ENCODE data around the gene HUWE1. TPM values are rescaled to one million over a fixed set of nuclear protein-coding genes. Genes with fewer than 3 reads are reported as not detected.
"Not testable (repeated sequence)": the region's sequence is repeated elsewhere in the genome, so short reads cannot be mapped to it uniquely, and the experiment has no call there.

Gene HUWE1
- total RNA-seq: 108 TPM

- Histone ChIP-seq H3K27ac (ENCODE audit: low read depth, low read length) (peak within 1 kb of the TSS; percentile 77), H3K27me3 (ENCODE audit: control insufficient read depth in 3 of 3, insufficient read depth in 3 of 3, low read length in 3 of 3) (no peaks in the 10 kb centered on the region), H3K9ac (ENCODE audit: low read depth in 1 of 3, low read length in 3 of 3) (peak within 1 kb of the TSS; percentile 77 to 88 (median 84)), H3K36me3 (ENCODE audit: control insufficient read depth in 3 of 3, insufficient read depth in 3 of 3, low read length in 3 of 3) (peaks cover 0 to 3% (median 0%) of the 10 kb centered on the region in 3 donors), H3K4me1 (ENCODE audit: control insufficient read depth in 3 of 3, insufficient read depth in 3 of 3, low read length in 3 of 3) (peaks cover 6 to 15% (median 14%) of the 10 kb centered on the region in 3 donors), H3K4me3 (ENCODE audit: low read length in 3 of 3) (peak within 1 kb of the TSS; percentile 69 to 77 (median 75)), H3K9me3 (ENCODE audit: control insufficient read depth in 3 of 3, low read length in 3 of 3) (no peaks in the 10 kb centered on the region)
Observed at GRCh38 chrX:53686151-53686885, at the start of gene HUWE1. Gene HUWE1, minus strand, starts transcription at chrX:53686719. Its CDS starts 32,612 bp downstream, at chrX:53654107.

GRCh38 chrX:53732797-53733196 lies 46.3 kb upstream of the HUWE1 start:
- H3K36me3 ChIP-seq (ENCODE audit: control insufficient read depth in 3 of 3, insufficient read depth in 3 of 3, low read length in 3 of 3): no peaks in the 10 kb centered on the region
- H3K9ac ChIP-seq (ENCODE audit: low read depth in 1 of 3, low read length in 3 of 3): no peak overlapping the region
- H3K9me3 ChIP-seq (ENCODE audit: control insufficient read depth in 3 of 3, low read length in 3 of 3): no peaks in the 10 kb centered on the region
- H3K4me1 ChIP-seq (ENCODE audit: control insufficient read depth in 3 of 3, insufficient read depth in 3 of 3, low read length in 3 of 3): no peaks in the 10 kb centered on the region
- no peak overlapping the region for H3K4me3 ChIP-seq (ENCODE audit: low read length in 3 of 3)
- no peak overlapping the region for H3K27ac ChIP-seq (ENCODE audit: low read depth, low read length)
- H3K27me3 ChIP-seq (ENCODE audit: control insufficient read depth in 3 of 3, insufficient read depth in 3 of 3, low read length in 3 of 3): no peaks in the 10 kb centered on the region

DNA sequence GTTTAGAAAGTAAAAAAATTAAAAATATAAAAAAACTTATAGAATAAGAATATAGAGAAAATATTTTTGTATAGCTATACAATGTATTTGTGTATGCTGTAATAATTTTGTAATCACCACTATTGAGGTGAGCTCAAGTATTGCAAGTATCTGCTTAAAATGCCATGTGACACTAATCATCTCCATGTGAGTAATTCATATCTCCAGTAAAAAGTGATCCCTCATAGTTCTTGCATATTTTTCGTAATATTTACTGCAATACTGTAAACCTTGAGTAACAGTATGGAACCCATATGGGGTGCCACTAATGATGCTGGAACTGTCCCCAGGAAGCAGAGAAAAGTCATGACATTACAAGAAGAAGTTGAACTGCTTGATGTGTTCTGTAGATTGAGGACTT lies 43.2 kb upstream of the HUWE1 start:
- no peak overlapping the region for H3K4me3 ChIP-seq (ENCODE audit: low read length in 3 of 3)
- no peak overlapping the region for H3K9ac ChIP-seq (ENCODE audit: low read depth in 1 of 3, low read length in 3 of 3)
- H3K27me3 ChIP-seq (ENCODE audit: control insufficient read depth in 3 of 3, insufficient read depth in 3 of 3, low read length in 3 of 3): no peaks in the 10 kb centered on the region
- no peaks in the 10 kb centered on the region for H3K36me3 ChIP-seq (ENCODE audit: control insufficient read depth in 3 of 3, insufficient read depth in 3 of 3, low read length in 3 of 3)
- no peaks in the 10 kb centered on the region for H3K4me1 ChIP-seq (ENCODE audit: control insufficient read depth in 3 of 3, insufficient read depth in 3 of 3, low read length in 3 of 3)
- H3K27ac ChIP-seq (ENCODE audit: low read depth, low read length): no peak overlapping the region
- no peaks in the 10 kb centered on the region for H3K9me3 ChIP-seq (ENCODE audit: control insufficient read depth in 3 of 3, low read length in 3 of 3)

DNA sequence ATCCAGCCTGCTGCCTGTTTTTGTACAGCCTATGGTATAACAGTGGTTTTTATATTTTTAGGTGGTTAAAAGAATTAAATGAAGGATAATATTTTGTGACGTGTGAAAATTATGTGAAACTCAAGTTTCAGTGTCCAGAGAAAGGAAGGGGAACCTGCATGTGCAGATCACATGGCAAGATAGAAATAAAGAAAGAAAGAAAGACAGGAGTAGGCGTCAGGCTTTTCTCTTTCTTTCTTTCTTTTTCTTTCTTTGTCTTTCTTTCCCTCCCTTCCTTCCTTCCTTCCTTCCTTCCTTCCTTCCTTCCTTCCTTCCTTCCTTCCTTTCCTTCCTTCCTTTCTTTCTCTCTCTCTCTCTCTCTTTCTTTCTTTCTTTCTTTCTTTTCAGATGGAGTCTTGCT lies 42.0 kb upstream of the HUWE1 start:
- no peaks in the 10 kb centered on the region for H3K4me1 ChIP-seq (ENCODE audit: control insufficient read depth in 3 of 3, insufficient read depth in 3 of 3, low read length in 3 of 3)
- no peak overlapping the region for H3K4me3 ChIP-seq (ENCODE audit: low read length in 3 of 3)
- no peaks in the 10 kb centered on the region for H3K27me3 ChIP-seq (ENCODE audit: control insufficient read depth in 3 of 3, insufficient read depth in 3 of 3, low read length in 3 of 3)
- no peak overlapping the region for H3K9ac ChIP-seq (ENCODE audit: low read depth in 1 of 3, low read length in 3 of 3)
- no peaks in the 10 kb centered on the region for H3K9me3 ChIP-seq (ENCODE audit: control insufficient read depth in 3 of 3, low read length in 3 of 3)
- no peak overlapping the region for H3K27ac ChIP-seq (ENCODE audit: low read depth, low read length)
- no peaks in the 10 kb centered on the region for H3K36me3 ChIP-seq (ENCODE audit: control insufficient read depth in 3 of 3, insufficient read depth in 3 of 3, low read length in 3 of 3)

GRCh38 chrX:53724872-53725271 lies 38.4 kb upstream of the HUWE1 start:
- Histone ChIP-seq H3K27ac (ENCODE audit: low read depth, low read length) (no peak overlapping the region), H3K27me3 (ENCODE audit: control insufficient read depth in 3 of 3, insufficient read depth in 3 of 3, low read length in 3 of 3) (no peaks in the 10 kb centered on the region), H3K9me3 (ENCODE audit: control insufficient read depth in 3 of 3, low read length in 3 of 3) (no peaks in the 10 kb centered on the region), H3K4me1 (ENCODE audit: control insufficient read depth in 3 of 3, insufficient read depth in 3 of 3, low read length in 3 of 3) (no peaks in the 10 kb centered on the region), H3K9ac (ENCODE audit: low read depth in 1 of 3, low read length in 3 of 3) (no peak overlapping the region), H3K4me3 (ENCODE audit: low read length in 3 of 3) (no peak overlapping the region), H3K36me3 (ENCODE audit: control insufficient read depth in 3 of 3, insufficient read depth in 3 of 3, low read length in 3 of 3) (no peaks in the 10 kb centered on the region)

DNA sequence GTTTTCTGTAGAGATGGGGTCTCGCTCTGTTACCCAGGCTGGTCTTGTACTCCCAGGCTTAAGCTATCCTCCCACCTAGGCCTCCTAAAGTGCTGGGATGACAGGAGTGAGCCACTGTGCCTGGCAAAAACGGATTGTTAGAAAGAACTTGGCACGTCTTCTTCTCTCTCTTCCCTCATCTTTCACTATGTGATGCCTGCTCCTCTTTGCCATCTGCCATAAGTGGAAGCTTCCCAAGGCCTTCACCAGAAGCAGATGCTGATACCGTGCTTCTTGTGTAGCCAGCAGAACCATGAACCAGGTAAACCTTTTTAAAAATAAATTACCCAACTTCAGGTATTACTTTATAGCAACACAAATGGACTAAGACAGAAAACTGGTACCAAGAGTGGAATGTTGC lies 36.9 kb upstream of the HUWE1 start:
- Histone ChIP-seq H3K27me3 (ENCODE audit: control insufficient read depth in 3 of 3, insufficient read depth in 3 of 3, low read length in 3 of 3) (no peaks in the 10 kb centered on the region), H3K27ac (ENCODE audit: low read depth, low read length) (no peak overlapping the region), H3K9me3 (ENCODE audit: control insufficient read depth in 3 of 3, low read length in 3 of 3) (no peaks in the 10 kb centered on the region), H3K9ac (ENCODE audit: low read depth in 1 of 3, low read length in 3 of 3) (no peak overlapping the region), H3K4me1 (ENCODE audit: control insufficient read depth in 3 of 3, insufficient read depth in 3 of 3, low read length in 3 of 3) (no peaks in the 10 kb centered on the region), H3K4me3 (ENCODE audit: low read length in 3 of 3) (no peak overlapping the region), H3K36me3 (ENCODE audit: control insufficient read depth in 3 of 3, insufficient read depth in 3 of 3, low read length in 3 of 3) (no peaks in the 10 kb centered on the region)

DNA sequence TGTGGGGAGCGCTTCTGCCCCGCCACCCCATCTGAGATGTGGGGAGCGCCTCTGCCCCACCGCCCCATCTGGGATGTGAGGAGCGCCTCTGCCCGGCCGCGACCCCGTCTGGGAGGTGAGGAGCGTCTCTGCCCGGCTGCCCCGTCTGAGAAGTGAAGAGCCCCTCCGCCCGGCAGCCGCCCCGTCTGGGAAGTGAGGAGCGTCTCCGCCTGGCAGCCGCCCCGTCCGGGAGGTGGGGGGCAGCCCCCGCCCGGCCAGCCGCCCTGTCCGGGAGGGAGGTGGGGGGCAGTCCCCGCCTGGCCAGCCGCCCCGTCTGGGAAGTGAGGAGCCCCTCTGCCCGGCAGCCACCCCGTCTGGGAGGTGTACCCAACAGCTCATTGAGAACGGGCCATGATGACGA lies 35.1 kb upstream of the HUWE1 start:
- H3K9ac ChIP-seq (ENCODE audit: low read depth in 1 of 3, low read length in 3 of 3); H3K27ac ChIP-seq (ENCODE audit: low read depth, low read length); H3K4me1 ChIP-seq (ENCODE audit: control insufficient read depth in 3 of 3, insufficient read depth in 3 of 3, low read length in 3 of 3); H3K27me3 ChIP-seq (ENCODE audit: control insufficient read depth in 3 of 3, insufficient read depth in 3 of 3, low read length in 3 of 3); H3K36me3 ChIP-seq (ENCODE audit: control insufficient read depth in 3 of 3, insufficient read depth in 3 of 3, low read length in 3 of 3); H3K4me3 ChIP-seq (ENCODE audit: low read length in 3 of 3); H3K9me3 ChIP-seq (ENCODE audit: control insufficient read depth in 3 of 3, low read length in 3 of 3): not testable (repeated sequence)

DNA sequence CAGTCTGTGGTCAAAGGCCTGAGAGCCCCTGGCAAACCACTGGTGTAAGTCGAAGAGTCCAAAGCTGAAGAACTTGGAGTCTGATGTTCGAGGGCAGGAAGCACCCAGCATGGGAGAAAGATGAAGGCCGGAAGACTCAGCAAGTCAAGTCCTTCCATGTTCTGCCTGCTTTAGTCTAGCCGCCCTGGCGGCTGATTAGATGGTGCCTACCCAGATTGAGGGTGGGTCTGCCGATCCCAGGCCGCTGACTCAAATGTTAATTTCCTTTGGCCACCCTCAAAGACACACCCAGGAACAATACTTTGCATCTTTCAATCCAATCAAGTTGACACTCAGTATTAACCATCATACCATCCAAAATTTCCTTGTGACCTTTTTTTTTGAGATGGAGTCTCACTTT lies 33.1 kb upstream of the HUWE1 start:
- not testable (repeated sequence) for H3K27ac ChIP-seq (ENCODE audit: low read depth, low read length); H3K9me3 ChIP-seq (ENCODE audit: control insufficient read depth in 3 of 3, low read length in 3 of 3); H3K9ac ChIP-seq (ENCODE audit: low read depth in 1 of 3, low read length in 3 of 3); H3K4me1 ChIP-seq (ENCODE audit: control insufficient read depth in 3 of 3, insufficient read depth in 3 of 3, low read length in 3 of 3); H3K27me3 ChIP-seq (ENCODE audit: control insufficient read depth in 3 of 3, insufficient read depth in 3 of 3, low read length in 3 of 3); H3K36me3 ChIP-seq (ENCODE audit: control insufficient read depth in 3 of 3, insufficient read depth in 3 of 3, low read length in 3 of 3); H3K4me3 ChIP-seq (ENCODE audit: low read length in 3 of 3)

- Histone ChIP-seq H3K4me1 (ENCODE audit: control insufficient read depth in 3 of 3, insufficient read depth in 3 of 3, low read length in 3 of 3) (no peaks in the 10 kb centered on the region), H3K36me3 (ENCODE audit: control insufficient read depth in 3 of 3, insufficient read depth in 3 of 3, low read length in 3 of 3) (no peaks in the 10 kb centered on the region), H3K27ac (ENCODE audit: low read depth, low read length) (no peak overlapping the region), H3K4me3 (ENCODE audit: low read length in 3 of 3) (no peak overlapping the region), H3K9me3 (ENCODE audit: control insufficient read depth in 3 of 3, low read length in 3 of 3) (no peaks in the 10 kb centered on the region), H3K9ac (ENCODE audit: low read depth in 1 of 3, low read length in 3 of 3) (no peak overlapping the region), H3K27me3 (ENCODE audit: control insufficient read depth in 3 of 3, insufficient read depth in 3 of 3, low read length in 3 of 3) (no peaks in the 10 kb centered on the region)
Observed at GRCh38 chrX:53718073-53718472, 31.6 kb upstream of the HUWE1 start.

- no peak overlapping the region for H3K9ac ChIP-seq (ENCODE audit: low read depth in 1 of 3, low read length in 3 of 3)
- no peak overlapping the region for H3K27ac ChIP-seq (ENCODE audit: low read depth, low read length)
- H3K27me3 ChIP-seq (ENCODE audit: control insufficient read depth in 3 of 3, insufficient read depth in 3 of 3, low read length in 3 of 3): no peaks in the 10 kb centered on the region
- H3K9me3 ChIP-seq (ENCODE audit: control insufficient read depth in 3 of 3, low read length in 3 of 3): no peaks in the 10 kb centered on the region
- H3K4me3 ChIP-seq (ENCODE audit: low read length in 3 of 3): no peak overlapping the region
- no peaks in the 10 kb centered on the region for H3K36me3 ChIP-seq (ENCODE audit: control insufficient read depth in 3 of 3, insufficient read depth in 3 of 3, low read length in 3 of 3)
- H3K4me1 ChIP-seq (ENCODE audit: control insufficient read depth in 3 of 3, insufficient read depth in 3 of 3, low read length in 3 of 3): no peaks in the 10 kb centered on the region
Observed at GRCh38 chrX:53717205-53717604, 30.7 kb upstream of the HUWE1 start.

All from skeletal muscle tissue (tissue), 4 donors.